OCI-LY1 (cell line): ENCODE results near the gene RAB13.

Experiments used
- H2AFZ ChIP-seq: fragments of 200-600 bp; sonication (generic), shearing (Covaris generic); 2 replicates; pipeline ENCODE4 v1.6.0; 2014; ENCODE audit warnings: antibody characterized with exemption, mild to moderate bottlenecking, low read length
- H3F3A ChIP-seq: fragments of 200-600 bp; sonication (generic), shearing (Covaris generic); 2 replicates; pipeline ENCODE4 v1.6.0; 2014; ENCODE audit warnings: mild to moderate bottlenecking, antibody characterized with exemption, low read length, moderate library complexity; ENCODE audit not compliant: insufficient read depth
- H3K27ac ChIP-seq: fragments of 200-600 bp; sonication (generic); 2 replicates; pipeline ENCODE4 v1.5.1; 2014; ENCODE audit warnings: low read length, mixed run types, mild to moderate bottlenecking, low read depth; ENCODE audit not compliant: poor library complexity, severe bottlenecking
- H3K27me3 ChIP-seq: fragments of 200-600 bp; sonication (generic); 2 replicates; pipeline ENCODE4 v1.6.0; 2014; ENCODE audit warnings: antibody characterized with exemption, mild to moderate bottlenecking, low read length, moderate library complexity; ENCODE audit not compliant: insufficient read depth
- H3K36me3 ChIP-seq: fragments of 200-600 bp; sonication (generic); 2 replicates; pipeline ENCODE4 v1.6.1; 2014; ENCODE audit warnings: mild to moderate bottlenecking, antibody characterized with exemption, low read length, moderate library complexity, mixed read lengths; ENCODE audit not compliant: insufficient read depth
- H3K4me1 ChIP-seq: fragments of 200-600 bp; sonication (generic); 2 replicates; pipeline ENCODE4 v1.5.1; 2014; ENCODE audit warnings: mild to moderate bottlenecking, low read length, moderate library complexity; ENCODE audit not compliant: insufficient read depth, severe bottlenecking
- H3K4me2 ChIP-seq: fragments of 200-600 bp; sonication (generic), shearing (Covaris generic); 2 replicates; pipeline ENCODE4 v1.6.1; 2014; ENCODE audit warnings: low read length
- H3K4me3 ChIP-seq: fragments of 200-600 bp; sonication (generic); 2 replicates; pipeline ENCODE4 v1.5.1; 2014; ENCODE audit warnings: low read length, low read depth, mild to moderate bottlenecking, mixed read lengths; ENCODE audit not compliant: poor library complexity, severe bottlenecking
- H3K79me2 ChIP-seq: fragments of 200-600 bp; shearing (Covaris generic); 2 replicates; pipeline ENCODE4 v1.6.1; 2016; ENCODE audit warnings: mixed run types, low read length, mixed read lengths; ENCODE audit not compliant: insufficient read depth
- H3K9ac ChIP-seq: fragments of 200-600 bp; sonication (generic), shearing (Covaris generic); 2 replicates; pipeline ENCODE4 v1.6.1; 2014; ENCODE audit warnings: mild to moderate bottlenecking, low read length, mixed read lengths
- H3K9me2 ChIP-seq: fragments of 200-600 bp; sonication (generic), shearing (Covaris generic); 2 replicates; pipeline ENCODE4 v1.6.1; 2014; ENCODE audit warnings: low read depth, mild to moderate bottlenecking, low read length, mixed read lengths
- H3K9me3 ChIP-seq: fragments of 200-600 bp; shearing (Covaris generic); 2 replicates; pipeline ENCODE4 v1.6.1; 2014; ENCODE audit warnings: low read length, mixed read lengths
- H4K20me1 ChIP-seq: fragments of 200-600 bp; sonication (generic), shearing (Covaris generic); 2 replicates; pipeline ENCODE4 v1.6.0; 2016; ENCODE audit warnings: mild to moderate bottlenecking, low read length; ENCODE audit not compliant: insufficient read depth
- CTCF ChIP-seq: fragments of 200-600 bp; sonication (generic), shearing (Covaris generic); IDR thresholded peaks from 2 replicates; pipeline ENCODE4 v1.5.1; 2017; ENCODE audit warnings: mild to moderate bottlenecking, antibody characterized with exemption, low read length, moderate library complexity, mixed read lengths
- EZH2 ChIP-seq: fragments of 200-600 bp; sonication (generic), shearing (Covaris generic); IDR thresholded peaks from 2 replicates; pipeline ENCODE4 v1.8.0; 2017; ENCODE audit warnings: borderline replicate concordance, mixed run types, mild to moderate bottlenecking, antibody characterized with exemption, low read length, moderate library complexity, mixed read lengths

RAB13 gene

GRCh38 chr1:153932156-153933131 is 53.7 kb downstream of the RAB13 start:
- Histone ChIP-seq H2AFZ (no peak overlapping the region), H3K9me3 (no peaks in the 10 kb centered on the region), H3K4me2 (no peak overlapping the region), H3K27ac (no peak overlapping the region), H3K9me2 (no peaks in the 10 kb centered on the region), H3K4me1 (peaks cover 3% of the 10 kb centered on the region), H3K4me3 (no peak overlapping the region), H3K9ac (no peak overlapping the region), H3K27me3 (no peaks in the 10 kb centered on the region), H3K79me2 (no peaks in the 10 kb centered on the region), H3K36me3 (peaks cover 75% of the 10 kb centered on the region), H3F3A (no peaks in the 10 kb centered on the region), H4K20me1 (no peaks in the 10 kb centered on the region)
- TF ChIP-seq EZH2 (no peak), CTCF (no peak)
